ENCODE results near the gene PER1. TPM values are rescaled to one million over a fixed set of nuclear protein-coding genes. Genes with fewer than 3 reads are reported as not detected.

Gene PER1
- total RNA-seq, 4 donors from 2014 or later: 33.6 to 95.0 (median 56.3) TPM

GRCh38 chr17:8137645-8138373 is 14.4 kb downstream of the PER1 start:
- H3K27me3 ChIP-seq: no peaks in the 10 kb centered on the region
- H3K36me3 ChIP-seq: peaks cover 29 to 34% (median 33%) of the 10 kb centered on the region in 3 donors
- peak overlapping the region; percentile 68 to 94 (median 93) for H3K27ac ChIP-seq
- no peak for TF ChIP-seq POLR2A (IDR thresholded peaks at IDR 0.05)
- TF ChIP-seq, protein P1, sequence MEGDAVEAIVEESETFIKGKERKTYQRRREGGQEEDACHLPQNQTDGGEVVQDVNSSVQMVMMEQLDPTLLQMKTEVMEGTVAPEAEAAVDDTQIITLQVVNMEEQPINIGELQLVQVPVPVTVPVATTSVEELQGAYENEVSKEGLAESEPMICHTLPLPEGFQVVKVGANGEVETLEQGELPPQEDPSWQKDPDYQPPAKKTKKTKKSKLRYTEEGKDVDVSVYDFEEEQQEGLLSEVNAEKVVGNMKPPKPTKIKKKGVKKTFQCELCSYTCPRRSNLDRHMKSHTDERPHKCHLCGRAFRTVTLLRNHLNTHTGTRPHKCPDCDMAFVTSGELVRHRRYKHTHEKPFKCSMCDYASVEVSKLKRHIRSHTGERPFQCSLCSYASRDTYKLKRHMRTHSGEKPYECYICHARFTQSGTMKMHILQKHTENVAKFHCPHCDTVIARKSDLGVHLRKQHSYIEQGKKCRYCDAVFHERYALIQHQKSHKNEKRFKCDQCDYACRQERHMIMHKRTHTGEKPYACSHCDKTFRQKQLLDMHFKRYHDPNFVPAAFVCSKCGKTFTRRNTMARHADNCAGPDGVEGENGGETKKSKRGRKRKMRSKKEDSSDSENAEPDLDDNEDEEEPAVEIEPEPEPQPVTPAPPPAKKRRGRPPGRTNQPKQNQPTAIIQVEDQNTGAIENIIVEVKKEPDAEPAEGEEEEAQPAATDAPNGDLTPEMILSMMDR (IDR thresholded peaks at IDR 0.05): no peak
- H3K4me1 ChIP-seq: peaks cover 7 to 53% (median 23%) of the 10 kb centered on the region in 3 donors
- H3K9me3 ChIP-seq: no peaks in the 10 kb centered on the region
- no peak for DNase-seq
- WGBS, 2 donors: 27 to 40% methylated on average over 19 to 21 of the region's 21 CpGs
- intact Hi-C loops (cut with DNase I): no loop called here
- peak overlapping the region in 3 of 4 donors; percentile 2 to 56 (median 35) for H3K4me3 ChIP-seq

GRCh38 chr17:8133941-8134340 is 18.3 kb downstream of the PER1 start:
- H3K9me3 ChIP-seq: no peaks in the 10 kb centered on the region
- no peaks in the 10 kb centered on the region for H3K36me3 ChIP-seq
- DNase-seq: no peak
- 43 to 68% methylated on average over 4 of the region's 4 CpGs for WGBS, 2 donors
- intact Hi-C loops (cut with DNase I): no loop called here
- no peak overlapping the region for H3K4me3 ChIP-seq
- H3K27me3 ChIP-seq: peaks cover 0 to 17% (median 0%) of the 10 kb centered on the region in 4 donors
- H3K27ac ChIP-seq: no peak overlapping the region
- H3K4me1 ChIP-seq: peaks cover 7 to 16% (median 9%) of the 10 kb centered on the region in 3 donors
- TF ChIP-seq, protein P1 (IDR thresholded peaks at IDR 0.05): no peak
- TF ChIP-seq POLR2A (IDR thresholded peaks at IDR 0.05): no peak

GRCh38 chr17:8133399-8133798 is 18.8 kb downstream of the PER1 start:
- Histone ChIP-seq H3K9me3 (no peaks in the 10 kb centered on the region), H3K27ac (no peak overlapping the region), H3K4me1 (peaks cover 7 to 11% (median 9%) of the 10 kb centered on the region in 3 donors), H3K4me3 (no peak overlapping the region), H3K27me3 (peaks cover 0 to 23% (median 0%) of the 10 kb centered on the region in 4 donors), H3K36me3 (no peaks in the 10 kb centered on the region)
- intact Hi-C loops (cut with DNase I): no loop called here
- no peak for DNase-seq
- WGBS, 2 donors: 45 to 96% methylated on average over 3 to 5 of the region's 12 CpGs
- no peak for TF ChIP-seq POLR2A (IDR thresholded peaks at IDR 0.05)
- TF ChIP-seq, protein P1 (IDR thresholded peaks at IDR 0.05): no peak

GRCh38 chr17:8131844-8132441 is 20.3 kb downstream of the PER1 start:
- intact Hi-C loops (cut with DNase I): no loop called here
- WGBS, 2 donors: 46 to 57% methylated on average over 3 of the region's 3 CpGs
- H3K9me3 ChIP-seq: no peaks in the 10 kb centered on the region
- TF ChIP-seq POLR2A (IDR thresholded peaks at IDR 0.05): no peak
- TF ChIP-seq, protein P1 (IDR thresholded peaks at IDR 0.05): no peak
- H3K4me3 ChIP-seq: no peak overlapping the region
- H3K36me3 ChIP-seq: no peaks in the 10 kb centered on the region
- peaks cover 0 to 35% (median 0%) of the 10 kb centered on the region in 4 donors for H3K27me3 ChIP-seq
- H3K27ac ChIP-seq: no peak overlapping the region
- peaks cover 0 to 8% (median 0%) of the 10 kb centered on the region in 3 donors for H3K4me1 ChIP-seq
- DNase-seq: no peak

- TF ChIP-seq, protein P1 (IDR thresholded peaks at IDR 0.05): no peak
- no peak for TF ChIP-seq POLR2A (IDR thresholded peaks at IDR 0.05)
- intact Hi-C loops (cut with DNase I): no loop called here
- Histone ChIP-seq H3K27me3 (peaks cover 0 to 59% (median 2%) of the 10 kb centered on the region in 4 donors), H3K27ac (no peak overlapping the region), H3K9me3 (no peaks in the 10 kb centered on the region), H3K4me3 (no peak overlapping the region), H3K36me3 (no peaks in the 10 kb centered on the region), H3K4me1 (peaks cover 22 to 45% (median 32%) of the 10 kb centered on the region in 3 donors)
- WGBS, 2 donors: 67 to 76% methylated on average over 14 of the region's 14 CpGs
- DNase-seq: no peak
These were observed 23.9 kb downstream of the PER1 start for GRCh38 chr17:8128125-8128784.
